HG02798 (cell line): ENCODE results near the gene DLG1.
"Not testable (repeated sequence)": the region's sequence is repeated elsewhere in the genome, so short reads cannot be mapped to it uniquely, and the experiment has no call there.

Experiments used
- ATAC-seq: cut with Tn5 transposase; IDR thresholded peaks from one replicate; pipeline ENCODE4 v1.9.1; 2021; ENCODE audit warnings: mild to moderate bottlenecking; ENCODE audit not compliant: unreplicated experiment, poor library complexity

The DLG1 gene

DNA sequence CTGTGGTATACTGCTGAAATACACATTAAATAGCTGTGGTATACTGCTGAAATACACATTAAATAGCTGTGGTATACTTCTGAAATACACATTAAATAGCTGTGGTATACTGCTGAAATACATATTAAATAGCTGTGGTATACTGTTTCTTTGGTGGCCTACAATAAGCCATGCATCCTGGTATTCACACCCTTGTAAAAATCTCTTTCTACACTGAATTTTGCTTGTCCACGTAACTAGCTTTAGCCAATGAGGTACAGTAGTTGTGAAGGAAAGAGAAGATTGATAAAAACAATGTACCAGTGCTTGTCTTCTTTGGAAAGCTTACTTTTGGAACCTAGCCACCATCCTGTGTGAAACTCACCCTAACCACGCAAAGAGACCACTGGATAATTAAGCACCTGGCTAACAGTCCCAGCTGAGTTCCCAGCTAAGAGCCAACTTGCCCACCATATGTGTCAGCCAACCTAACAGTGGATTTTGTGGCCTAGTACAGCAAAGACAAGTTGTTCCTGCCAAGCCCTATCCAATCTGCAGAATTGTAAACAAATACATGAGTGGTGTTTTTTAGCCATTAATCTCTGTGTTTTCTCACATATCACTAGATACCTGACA is 165.4 kb downstream of the DLG1 start:
- no peak for ATAC-seq

GRCh38 chr3:197125636-197126035 is 172.8 kb downstream of the DLG1 start:
- ATAC-seq, result no peak

- ATAC-seq, result no peak
These were observed 173.7 kb downstream of the DLG1 start for GRCh38 chr3:197124713-197125112.

DNA sequence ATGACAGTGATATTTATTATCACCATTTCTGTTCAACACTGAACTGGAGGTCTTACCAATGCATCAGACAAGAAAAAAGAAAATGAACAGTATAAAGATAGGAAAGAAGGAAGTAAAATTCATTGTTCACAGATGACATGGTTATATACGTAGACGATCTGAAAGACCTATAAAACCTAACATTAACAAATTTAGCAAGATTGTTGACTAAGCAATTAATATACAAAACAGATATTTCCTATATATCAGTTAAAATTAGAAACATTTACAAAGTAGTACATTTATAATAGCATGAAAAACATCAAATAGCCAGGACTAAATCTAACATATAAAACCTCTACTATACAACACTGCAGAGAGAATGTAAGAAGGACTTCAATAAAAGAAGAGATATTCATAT is 176.0 kb downstream of the DLG1 start:
- ATAC-seq, result no peak

DNA sequence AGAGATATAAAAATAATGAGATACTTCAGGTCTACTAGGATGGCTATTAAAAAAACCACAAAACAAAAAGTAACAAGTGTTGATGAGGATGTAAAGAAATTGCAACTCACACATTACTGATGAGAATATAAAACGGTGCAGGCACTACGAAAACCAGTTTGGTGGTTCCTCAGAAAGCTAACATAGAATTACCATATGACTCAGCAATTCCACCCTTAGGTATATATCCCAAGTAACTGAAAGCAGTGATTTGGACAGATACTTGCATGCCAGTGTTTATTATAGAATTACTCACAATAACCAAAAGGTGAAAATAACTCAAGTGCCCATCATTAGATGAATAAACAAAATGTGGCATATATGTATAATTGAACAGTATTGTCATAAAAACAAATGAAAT is 181.3 kb downstream of the DLG1 start:
- no peak for ATAC-seq

GRCh38 chr3:197114007-197114406 is 184.4 kb downstream of the DLG1 start:
- ATAC-seq, result no peak

- no peak for ATAC-seq
These were observed 186.7 kb downstream of the DLG1 start for GRCh38 chr3:197111685-197112084.

GRCh38 chr3:197105786-197106185 is 192.6 kb downstream of the DLG1 start:
- ATAC-seq, result no peak

GRCh38 chr3:197104738-197105137 is 193.7 kb downstream of the DLG1 start:
- no peak for ATAC-seq

DNA sequence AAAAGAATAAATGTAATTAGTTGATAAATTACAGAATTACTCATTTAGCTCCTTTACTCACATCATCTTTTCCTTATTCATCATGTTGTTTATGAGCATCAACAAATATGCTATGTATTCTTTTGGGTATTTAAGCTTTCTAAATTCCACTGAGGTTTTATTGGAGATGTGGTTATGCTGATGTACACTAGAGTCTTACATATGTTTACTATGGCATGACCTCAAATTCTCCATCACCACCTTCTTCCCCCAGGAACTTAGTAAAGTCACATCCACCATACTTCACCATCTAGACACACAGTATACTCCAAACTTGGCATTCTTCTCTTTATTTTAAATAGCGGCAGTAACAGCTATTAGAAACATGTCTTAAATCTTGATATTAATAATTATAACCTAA is 194.6 kb downstream of the DLG1 start:
- ATAC-seq, result no peak

GRCh38 chr3:197093871-197094270 is 204.5 kb downstream of the DLG1 start:
- no peak for ATAC-seq

DNA sequence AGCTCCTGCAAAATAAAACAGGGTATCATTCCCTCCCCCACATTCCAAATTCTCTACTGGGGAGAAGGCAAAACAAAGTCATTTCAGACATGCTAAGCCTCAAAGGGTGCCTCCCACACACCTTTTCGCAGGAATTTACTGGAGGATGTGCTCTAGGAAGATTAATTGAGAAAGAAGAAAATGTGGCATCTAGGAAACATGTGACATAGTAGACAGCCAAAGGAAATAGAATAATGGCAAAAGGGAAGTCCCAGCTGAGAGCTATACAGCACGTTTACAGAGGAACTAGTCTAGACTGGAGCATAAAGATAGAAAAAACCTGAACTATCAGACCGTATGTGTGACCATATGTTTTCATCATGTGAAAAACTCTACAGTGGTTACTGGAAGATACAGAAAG is 210.0 kb downstream of the DLG1 start:
- ATAC-seq, result no peak

GRCh38 chr3:197085137-197085536 is 213.3 kb downstream of the DLG1 start:
- no peak for ATAC-seq

DNA sequence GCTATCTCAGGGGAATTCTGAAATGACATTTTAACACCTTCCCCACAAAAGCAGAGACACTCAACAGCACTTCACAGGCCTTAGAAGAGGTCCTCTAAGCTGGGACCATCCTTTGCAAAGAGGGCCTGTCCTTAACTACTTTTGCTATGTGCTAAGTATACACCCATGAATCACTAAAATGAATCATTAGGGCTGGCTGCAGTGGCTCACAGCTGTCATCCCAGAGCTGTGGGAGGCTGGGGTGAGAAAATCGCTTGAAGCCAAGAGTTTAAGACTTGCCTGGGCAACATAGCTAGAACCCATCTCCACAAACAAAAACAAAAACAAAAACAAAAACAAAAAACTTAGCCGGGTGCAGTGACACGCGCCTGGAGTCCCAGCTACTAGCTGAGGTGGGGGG is 214.9 kb downstream of the DLG1 start:
- no peak for ATAC-seq

DNA sequence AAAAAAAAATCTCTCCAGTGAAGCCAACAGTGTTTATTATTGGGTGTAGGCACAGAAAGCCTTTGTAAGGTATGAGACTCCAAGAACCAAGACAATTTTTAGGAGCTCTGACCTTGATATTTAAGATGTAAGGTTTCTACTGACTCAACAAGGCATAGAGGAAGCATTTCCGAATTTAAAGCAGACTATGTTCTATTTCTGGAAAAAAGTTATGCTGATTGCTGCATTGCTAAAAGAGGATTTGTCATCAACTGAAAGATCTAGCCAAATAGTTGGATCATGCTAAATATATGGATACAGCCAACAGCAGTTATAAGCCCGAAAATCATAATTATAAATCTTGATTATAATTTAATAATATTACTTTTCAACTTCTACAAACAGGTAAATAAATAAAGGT is 215.5 kb downstream of the DLG1 start:
- ATAC-seq, result no peak

GRCh38 chr3:197080344-197080743 is 218.1 kb downstream of the DLG1 start:
- ATAC-seq, result no peak

DNA sequence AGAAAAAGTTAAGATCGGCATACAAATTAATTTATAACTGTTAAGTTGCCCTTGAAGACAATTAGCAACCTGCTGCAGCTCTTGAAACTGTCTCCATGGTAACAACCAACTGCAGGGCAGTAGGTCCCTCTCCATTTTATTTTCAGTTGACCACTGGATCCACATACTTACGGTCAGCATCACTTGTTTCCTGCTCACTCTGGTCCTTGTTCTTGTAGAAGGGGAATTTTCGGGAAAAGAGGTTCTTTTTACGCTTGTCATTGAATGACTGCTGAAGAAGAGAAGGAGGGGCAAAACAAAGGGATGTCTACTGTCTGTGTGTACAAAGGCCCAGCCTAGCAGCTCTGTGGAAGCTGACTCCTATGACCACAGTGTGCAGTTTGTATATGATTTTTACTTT is 222.0 kb downstream of the DLG1 start:
- no peak for ATAC-seq

DNA sequence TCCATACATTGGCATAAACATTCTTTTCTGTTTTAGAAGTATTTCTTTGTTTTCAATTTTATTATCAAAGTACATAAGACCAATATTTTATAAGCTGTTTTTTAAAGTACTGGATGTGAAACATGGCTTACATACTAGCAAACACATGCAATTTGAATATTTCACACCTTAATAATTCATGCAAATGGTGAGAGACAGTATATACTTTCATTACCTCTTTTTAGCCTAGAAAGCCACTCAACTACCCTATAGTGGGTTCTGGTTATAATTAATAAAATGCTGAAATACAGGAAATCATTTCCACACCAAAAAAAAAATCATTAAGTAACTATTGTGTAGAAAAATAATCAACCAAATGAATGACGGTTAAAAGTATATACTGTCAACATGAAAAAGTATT is 230.3 kb downstream of the DLG1 start:
- ATAC-seq, result no peak

- ATAC-seq, result no peak
These were observed 233.6 kb downstream of the DLG1 start for GRCh38 chr3:197064771-197065170.

GRCh38 chr3:197062446-197062845 is 236.0 kb downstream of the DLG1 start:
- ATAC-seq, result no peak

GRCh38 chr3:197051637-197052036 is 246.8 kb downstream of the DLG1 start:
- ATAC-seq, result not testable (repeated sequence)

DNA sequence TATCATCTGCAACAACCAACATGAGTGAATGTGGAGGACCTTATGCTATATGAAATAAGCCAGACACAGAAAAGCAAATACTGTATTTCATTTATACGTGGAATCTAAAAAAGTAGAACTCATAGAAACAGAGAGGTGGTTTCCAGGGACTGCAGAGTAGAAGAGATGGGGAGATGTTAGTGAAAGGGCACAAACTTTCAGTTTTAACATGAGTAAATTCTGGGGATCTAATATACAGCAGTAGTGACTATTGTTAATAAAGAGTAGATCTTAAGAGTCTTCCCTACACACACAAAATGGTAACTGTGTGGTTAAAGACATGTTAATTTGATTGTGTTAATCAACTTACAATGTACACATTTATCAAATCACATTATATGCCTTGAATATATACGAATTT is 247.9 kb downstream of the DLG1 start:
- peak; percentile 53 for ATAC-seq

- no peak for ATAC-seq
These were observed 255.9 kb downstream of the DLG1 start for GRCh38 chr3:197042539-197042938.
